ENCODE results near the gene ZNF492. TPM values are rescaled to one million over a fixed set of nuclear protein-coding genes. Genes with fewer than 3 reads are reported as not detected.

Gene ZNF492
- total RNA-seq, 1 donor from 2014 or later: not detected

GRCh38 chr19:22625266-22626035 is 8.7 kb upstream of the ZNF492 start:
- DNase-seq (ENCODE audit: low spot score): no peak
- Histone ChIP-seq H3K27ac (no peak overlapping the region), H3K4me3 (no peak overlapping the region), H3K79me2 (ENCODE audit: low read depth) (no peaks in the 10 kb centered on the region), H3K4me2 (no peak overlapping the region), H3K27me3 (no peaks in the 10 kb centered on the region), H3K36me3 (no peaks in the 10 kb centered on the region), H3K4me1 (no peaks in the 10 kb centered on the region), H4K20me1 (ENCODE audit: low read depth) (no peaks in the 10 kb centered on the region), H3K9me3 (ENCODE audit: low read depth) (peaks cover 7% of the 10 kb centered on the region), H2AFZ (replicated peaks) (no peak overlapping the region), H3K9ac (no peak overlapping the region), H3F3A (ENCODE audit: low read depth) (no peaks in the 10 kb centered on the region)
- Mint-ChIP-seq H3K27me3 (ENCODE audit: insufficient read depth, low read depth) (no peaks in the 10 kb centered on the region), H3K4me3 (no peak overlapping the region), H3K9me3 (peaks cover 41% of the 10 kb centered on the region), H3K4me1 (no peaks in the 10 kb centered on the region), H3K36me3 (peaks cover 2% of the 10 kb centered on the region), H3K27ac (no peak overlapping the region)
- TF ChIP-seq CTCF (IDR thresholded peaks at IDR 0.05) (no peak), EZH2 (IDR thresholded peaks at IDR 0.05) (no peak), EZH2phosphoT487 (IDR thresholded peaks at IDR 0.05) (no peak)

- H2AFZ ChIP-seq (replicated peaks): no peak overlapping the region
- peaks cover 11% of the 10 kb centered on the region for H3K9me3 ChIP-seq (ENCODE audit: low read depth)
- no peak overlapping the region for H3K4me2 ChIP-seq
- TF ChIP-seq EZH2phosphoT487 (IDR thresholded peaks at IDR 0.05): no peak
- TF ChIP-seq EZH2 (IDR thresholded peaks at IDR 0.05): no peak
- no peak for TF ChIP-seq CTCF (IDR thresholded peaks at IDR 0.05)
- H3K27ac Mint-ChIP-seq: no peak overlapping the region
- H3K27me3 ChIP-seq: no peaks in the 10 kb centered on the region
- no peaks in the 10 kb centered on the region for H4K20me1 ChIP-seq (ENCODE audit: low read depth)
- no peaks in the 10 kb centered on the region for H3K36me3 ChIP-seq
- H3K79me2 ChIP-seq (ENCODE audit: low read depth): no peaks in the 10 kb centered on the region
- H3K4me1 ChIP-seq: no peaks in the 10 kb centered on the region
- no peak overlapping the region for H3K27ac ChIP-seq
- no peak overlapping the region for H3K4me3 Mint-ChIP-seq
- H3K9ac ChIP-seq: no peak overlapping the region
- no peaks in the 10 kb centered on the region for H3K4me1 Mint-ChIP-seq
- H3K27me3 Mint-ChIP-seq (ENCODE audit: insufficient read depth, low read depth): no peaks in the 10 kb centered on the region
- no peak for DNase-seq (ENCODE audit: low spot score)
- H3K36me3 Mint-ChIP-seq: peaks cover 2% of the 10 kb centered on the region
- H3K4me3 ChIP-seq: no peak overlapping the region
- peaks cover 42% of the 10 kb centered on the region for H3K9me3 Mint-ChIP-seq
- no peaks in the 10 kb centered on the region for H3F3A ChIP-seq (ENCODE audit: low read depth)
Observed at GRCh38 chr19:22627526-22627925, 6.6 kb upstream of the ZNF492 start.

GRCh38 chr19:22628401-22628800 is 5.7 kb upstream of the ZNF492 start:
- Histone ChIP-seq H3K4me2 (no peak overlapping the region), H3K9ac (no peak overlapping the region), H3K4me3 (no peak overlapping the region), H3K27ac (no peak overlapping the region), H3F3A (ENCODE audit: low read depth) (no peaks in the 10 kb centered on the region), H3K79me2 (ENCODE audit: low read depth) (no peaks in the 10 kb centered on the region), H3K9me3 (ENCODE audit: low read depth) (peaks cover 13% of the 10 kb centered on the region), H3K27me3 (no peaks in the 10 kb centered on the region), H3K4me1 (no peaks in the 10 kb centered on the region), H4K20me1 (ENCODE audit: low read depth) (no peaks in the 10 kb centered on the region), H2AFZ (replicated peaks) (no peak overlapping the region), H3K36me3 (no peaks in the 10 kb centered on the region)
- H3K27me3 Mint-ChIP-seq (ENCODE audit: insufficient read depth, low read depth): peaks cover 3% of the 10 kb centered on the region
- H3K9me3 Mint-ChIP-seq: peaks cover 48% of the 10 kb centered on the region
- TF ChIP-seq EZH2phosphoT487 (IDR thresholded peaks at IDR 0.05): no peak
- TF ChIP-seq EZH2 (IDR thresholded peaks at IDR 0.05): no peak
- TF ChIP-seq CTCF (IDR thresholded peaks at IDR 0.05): no peak
- no peak overlapping the region for H3K27ac Mint-ChIP-seq
- H3K4me1 Mint-ChIP-seq: no peaks in the 10 kb centered on the region
- no peak overlapping the region for H3K4me3 Mint-ChIP-seq
- no peak for DNase-seq (ENCODE audit: low spot score)
- H3K36me3 Mint-ChIP-seq: peaks cover 2% of the 10 kb centered on the region
